ENCODE data around the gene RIC1. TPM values are rescaled to one million over a fixed set of nuclear protein-coding genes. Genes with fewer than 3 reads are reported as not detected.

Gene RIC1
- total RNA-seq, 1 experiment from 2014 or later, result 18.6 TPM

GRCh38 chr9:5592231-5592630 lies 36.7 kb upstream of the RIC1 start:
- Mint-ChIP-seq H3K36me3 (ENCODE audit: insufficient read depth, unreplicated experiment) (no peaks in the 10 kb centered on the region), H3K27ac (ENCODE audit: unreplicated experiment) (no peak overlapping the region), H3K9me3 (ENCODE audit: unreplicated experiment) (no peaks in the 10 kb centered on the region), H3K27me3 (ENCODE audit: insufficient read depth, unreplicated experiment) (peaks cover 3% of the 10 kb centered on the region), H3K4me1 (ENCODE audit: low read depth, unreplicated experiment) (no peaks in the 10 kb centered on the region), H3K4me3 (ENCODE audit: unreplicated experiment) (no peak overlapping the region)
- POLR2A ChIA-PET, result no interaction called here
- Histone ChIP-seq H3K27me3 (replicated peaks; ENCODE audit: control insufficient read depth, insufficient read depth, low read length) (no peaks in the 10 kb centered on the region), H3K36me3 (ENCODE audit: control insufficient read depth, insufficient read depth, low read length) (no peaks in the 10 kb centered on the region), H3K9me3 (no peaks in the 10 kb centered on the region), H3K4me3 (ENCODE audit: low read depth, low read length) (no peak overlapping the region), H3K4me1 (no peaks in the 10 kb centered on the region)
- BruUV-seq (replicated peaks), result no TSS peak
- intact Hi-C loops (cut with micrococcal nuclease; ENCODE audit: unreplicated experiment), result loop anchor here (10.0 kb wide), 1 partner anchor 607 kb away; the partner anchor contains the start of gene JAK2
- no peak for DNase-seq
- TF ChIP-seq, protein P1, sequence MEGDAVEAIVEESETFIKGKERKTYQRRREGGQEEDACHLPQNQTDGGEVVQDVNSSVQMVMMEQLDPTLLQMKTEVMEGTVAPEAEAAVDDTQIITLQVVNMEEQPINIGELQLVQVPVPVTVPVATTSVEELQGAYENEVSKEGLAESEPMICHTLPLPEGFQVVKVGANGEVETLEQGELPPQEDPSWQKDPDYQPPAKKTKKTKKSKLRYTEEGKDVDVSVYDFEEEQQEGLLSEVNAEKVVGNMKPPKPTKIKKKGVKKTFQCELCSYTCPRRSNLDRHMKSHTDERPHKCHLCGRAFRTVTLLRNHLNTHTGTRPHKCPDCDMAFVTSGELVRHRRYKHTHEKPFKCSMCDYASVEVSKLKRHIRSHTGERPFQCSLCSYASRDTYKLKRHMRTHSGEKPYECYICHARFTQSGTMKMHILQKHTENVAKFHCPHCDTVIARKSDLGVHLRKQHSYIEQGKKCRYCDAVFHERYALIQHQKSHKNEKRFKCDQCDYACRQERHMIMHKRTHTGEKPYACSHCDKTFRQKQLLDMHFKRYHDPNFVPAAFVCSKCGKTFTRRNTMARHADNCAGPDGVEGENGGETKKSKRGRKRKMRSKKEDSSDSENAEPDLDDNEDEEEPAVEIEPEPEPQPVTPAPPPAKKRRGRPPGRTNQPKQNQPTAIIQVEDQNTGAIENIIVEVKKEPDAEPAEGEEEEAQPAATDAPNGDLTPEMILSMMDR (IDR thresholded peaks at IDR 0.05; ENCODE audit: insufficient read depth in 1 of 2, low read depth in 1 of 2, low read length in 1 of 2, severe bottlenecking in 1 of 2, unreplicated experiment in 1 of 2), result no peak
- CTCF ChIA-PET, result no interaction called here

DNA sequence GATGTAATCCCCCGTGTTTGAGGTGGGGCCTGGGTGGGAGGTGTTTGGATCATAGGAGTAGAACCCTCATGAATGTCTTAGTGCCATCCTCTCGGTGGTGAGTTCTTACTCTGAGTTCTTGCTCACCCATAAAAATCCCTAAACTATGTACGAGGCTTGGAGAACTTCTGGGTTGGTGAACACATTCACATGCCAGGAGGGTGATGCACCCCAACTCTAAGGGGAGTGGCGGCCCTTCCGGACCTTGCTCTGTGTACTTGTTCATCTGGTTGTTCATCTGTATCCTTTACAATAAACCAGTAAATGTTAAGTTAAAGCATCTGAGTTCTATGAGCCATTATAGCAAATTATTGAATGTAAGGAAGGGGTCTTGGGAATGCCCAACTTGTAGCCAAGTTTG lies 36.0 kb upstream of the RIC1 start:
- Histone ChIP-seq H3K4me3 (ENCODE audit: low read depth, low read length) (no peak overlapping the region), H3K9me3 (no peaks in the 10 kb centered on the region), H3K36me3 (ENCODE audit: control insufficient read depth, insufficient read depth, low read length) (no peaks in the 10 kb centered on the region), H3K27me3 (replicated peaks; ENCODE audit: control insufficient read depth, insufficient read depth, low read length) (no peaks in the 10 kb centered on the region), H3K4me1 (no peaks in the 10 kb centered on the region)
- POLR2A ChIA-PET, result no interaction called here
- intact Hi-C loops (cut with micrococcal nuclease; ENCODE audit: unreplicated experiment), result loop anchor here (10.0 kb wide), 1 partner anchor 608 kb away; the partner anchor contains the start of gene JAK2
- DNase-seq, result no peak
- peaks cover 3% of the 10 kb centered on the region for H3K27me3 Mint-ChIP-seq (ENCODE audit: insufficient read depth, unreplicated experiment)
- no TSS peak for BruUV-seq (replicated peaks)
- H3K27ac Mint-ChIP-seq (ENCODE audit: unreplicated experiment), result no peak overlapping the region
- H3K4me1 Mint-ChIP-seq (ENCODE audit: low read depth, unreplicated experiment), result no peaks in the 10 kb centered on the region
- no peaks in the 10 kb centered on the region for H3K36me3 Mint-ChIP-seq (ENCODE audit: insufficient read depth, unreplicated experiment)
- TF ChIP-seq, protein P1 (IDR thresholded peaks at IDR 0.05; ENCODE audit: insufficient read depth in 1 of 2, low read depth in 1 of 2, low read length in 1 of 2, severe bottlenecking in 1 of 2, unreplicated experiment in 1 of 2), result no peak
- H3K4me3 Mint-ChIP-seq (ENCODE audit: unreplicated experiment), result no peak overlapping the region
- H3K9me3 Mint-ChIP-seq (ENCODE audit: unreplicated experiment), result no peaks in the 10 kb centered on the region
- CTCF ChIA-PET, result no interaction called here

GRCh38 chr9:5593904-5594303 lies 35.0 kb upstream of the RIC1 start:
- no peaks in the 10 kb centered on the region for H3K9me3 ChIP-seq
- TF ChIP-seq, protein P1 (IDR thresholded peaks at IDR 0.05; ENCODE audit: insufficient read depth in 1 of 2, low read depth in 1 of 2, low read length in 1 of 2, severe bottlenecking in 1 of 2, unreplicated experiment in 1 of 2), result no peak
- H3K4me3 ChIP-seq (ENCODE audit: low read depth, low read length), result no peak overlapping the region
- no peaks in the 10 kb centered on the region for H3K36me3 ChIP-seq (ENCODE audit: control insufficient read depth, insufficient read depth, low read length)
- Mint-ChIP-seq H3K4me1 (ENCODE audit: low read depth, unreplicated experiment) (no peaks in the 10 kb centered on the region), H3K4me3 (ENCODE audit: unreplicated experiment) (no peak overlapping the region), H3K27ac (ENCODE audit: unreplicated experiment) (no peak overlapping the region), H3K9me3 (ENCODE audit: unreplicated experiment) (no peaks in the 10 kb centered on the region), H3K36me3 (ENCODE audit: insufficient read depth, unreplicated experiment) (no peaks in the 10 kb centered on the region), H3K27me3 (ENCODE audit: insufficient read depth, unreplicated experiment) (peaks cover 3% of the 10 kb centered on the region)
- no TSS peak for BruUV-seq (replicated peaks)
- ChIA-PET CTCF (no interaction called here), POLR2A (no interaction called here)
- DNase-seq, result no peak
- H3K27me3 ChIP-seq (replicated peaks; ENCODE audit: control insufficient read depth, insufficient read depth, low read length), result no peaks in the 10 kb centered on the region
- H3K4me1 ChIP-seq, result no peaks in the 10 kb centered on the region
- intact Hi-C loops (cut with micrococcal nuclease; ENCODE audit: unreplicated experiment), result loop anchor here (10.0 kb wide), 1 partner anchor 609 kb away; the partner anchor contains the start of gene JAK2

All from Caco-2 (cell line).